DND-41 (cell line): Measurements from ENCODE around the gene LYPLA2.
A peak's percentile ranks its signal among the peaks of the same experiment; 100 is the strongest.

Experiments used
- EZH2 ChIP-seq: IDR thresholded peaks from 3 replicates; pipeline ENCODE4 v1.6.1; 2012; ENCODE audit warnings: borderline replicate concordance, low read depth, mild to moderate bottlenecking, moderate library complexity, low read length, inconsistent platforms; ENCODE audit not compliant: severe bottlenecking
- TF ChIP-seq, protein P1 (sequence below): IDR thresholded peaks from 2 replicates; pipeline ENCODE4 v1.5.1; 2012; ENCODE audit warnings: borderline replicate concordance, low read length, moderate library complexity, mild to moderate bottlenecking; ENCODE audit not compliant: poor library complexity, severe bottlenecking; ENCODE audit errors: extremely low read depth

GRCh38 chr1:23745515-23745914 is 45.4 kb upstream of the LYPLA2 start:
- TF ChIP-seq, protein P1, sequence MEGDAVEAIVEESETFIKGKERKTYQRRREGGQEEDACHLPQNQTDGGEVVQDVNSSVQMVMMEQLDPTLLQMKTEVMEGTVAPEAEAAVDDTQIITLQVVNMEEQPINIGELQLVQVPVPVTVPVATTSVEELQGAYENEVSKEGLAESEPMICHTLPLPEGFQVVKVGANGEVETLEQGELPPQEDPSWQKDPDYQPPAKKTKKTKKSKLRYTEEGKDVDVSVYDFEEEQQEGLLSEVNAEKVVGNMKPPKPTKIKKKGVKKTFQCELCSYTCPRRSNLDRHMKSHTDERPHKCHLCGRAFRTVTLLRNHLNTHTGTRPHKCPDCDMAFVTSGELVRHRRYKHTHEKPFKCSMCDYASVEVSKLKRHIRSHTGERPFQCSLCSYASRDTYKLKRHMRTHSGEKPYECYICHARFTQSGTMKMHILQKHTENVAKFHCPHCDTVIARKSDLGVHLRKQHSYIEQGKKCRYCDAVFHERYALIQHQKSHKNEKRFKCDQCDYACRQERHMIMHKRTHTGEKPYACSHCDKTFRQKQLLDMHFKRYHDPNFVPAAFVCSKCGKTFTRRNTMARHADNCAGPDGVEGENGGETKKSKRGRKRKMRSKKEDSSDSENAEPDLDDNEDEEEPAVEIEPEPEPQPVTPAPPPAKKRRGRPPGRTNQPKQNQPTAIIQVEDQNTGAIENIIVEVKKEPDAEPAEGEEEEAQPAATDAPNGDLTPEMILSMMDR: peak; percentile 47
- TF ChIP-seq EZH2: no peak
